HepG2 (cell line): ENCODE data around the gene TNFRSF18. TPM values are rescaled to one million over a fixed set of nuclear protein-coding genes. Genes with fewer than 3 reads are reported as not detected.
A peak's percentile ranks its signal among the peaks of the same experiment; 100 is the strongest.

Experiments used
- BCL6 ChIP-seq: IDR thresholded peaks from 2 replicates; pipeline ENCODE4 v1.6.1; 2016; ENCODE audit warnings: missing genetic modification reagents, missing compliant biosample characterization
- CBX1 ChIP-seq: IDR thresholded peaks from one replicate; pipeline ENCODE4 v1.6.1; 2016; ENCODE audit warnings: antibody characterized with exemption, low read depth
- CCDC6 ChIP-seq: sonication (generic); formaldehyde crosslinking; IDR thresholded peaks from 2 replicates; pipeline ENCODE4 v1.8.1; 2022; ENCODE audit warnings: mild to moderate bottlenecking, missing genetic modification reagents, moderate library complexity
- HOMEZ ChIP-seq: IDR thresholded peaks from 2 replicates; pipeline ENCODE4 v1.6.1; 2016; ENCODE audit warnings: low read depth
- IRF1 ChIP-seq: sonication (generic); formaldehyde crosslinking; IDR thresholded peaks from 2 replicates; pipeline ENCODE4 v1.4.0; 2020; ENCODE audit warnings: low read depth, mild to moderate bottlenecking, missing genetic modification reagents
- ISL2 ChIP-seq: sonication (generic); formaldehyde crosslinking; IDR thresholded peaks from 2 replicates; pipeline ENCODE4 v1.5.0; 2020; ENCODE audit warnings: missing genetic modification reagents
- MYPOP ChIP-seq: sonication (generic); formaldehyde crosslinking; IDR thresholded peaks from 2 replicates; pipeline ENCODE4 v1.8.1; 2023; ENCODE audit warnings: mild to moderate bottlenecking, moderate library complexity, missing genetic modification reagents
- PHB2 ChIP-seq: fragments of 450-650 bp; IDR thresholded peaks from 2 replicates; pipeline ENCODE4 v1.6.1; 2018; ENCODE audit not compliant: partially characterized antibody
- PPARG ChIP-seq: conservative IDR thresholded peaks from 2 replicates; pipeline ENCODE4 v1.6.1; 2016; ENCODE audit warnings: missing biosample characterization, missing genetic modification reagents
- SMC3 ChIP-seq: IDR thresholded peaks from 2 replicates; pipeline ENCODE4 v1.6.1; 2011; ENCODE audit warnings: low read length, improper control_type of control experiment
- SNAPC2 ChIP-seq: sonication (generic); formaldehyde crosslinking; IDR thresholded peaks from 2 replicates; pipeline ENCODE4 v1.8.1; 2022; ENCODE audit warnings: mild to moderate bottlenecking, missing genetic modification reagents
- SOX6 ChIP-seq, 2 experiments: fragments of 450-650 bp in 1 of 2; sonication (generic) in 1 of 2; formaldehyde crosslinking in 1 of 2; IDR thresholded peaks; 2 replicates each; pipeline versions ENCODE4 v1.4.0 to v1.6.1; 2017 to 2020; ENCODE audit warnings: antibody characterized with exemption in 1 of 2, mild to moderate bottlenecking in 1 of 2, missing genetic modification reagents in 1 of 2
- TBL1XR1 ChIP-seq: fragments of 150-350 bp; IDR thresholded peaks from 2 replicates; pipeline ENCODE4 v1.6.1; 2014; ENCODE audit warnings: borderline replicate concordance, low read length; ENCODE audit not compliant: partially characterized antibody
- TCF7 ChIP-seq: sonication (generic); IDR thresholded peaks from 2 replicates; pipeline ENCODE4 v1.6.1; 2016; ENCODE audit warnings: antibody characterized with exemption, low read depth
- ZBTB43 ChIP-seq: sonication (generic); formaldehyde crosslinking; conservative IDR thresholded peaks from 2 replicates; pipeline ENCODE4 v1.4.0; 2020; ENCODE audit warnings: missing genetic modification reagents
- ZFYVE20 ChIP-seq: sonication (generic); formaldehyde crosslinking; IDR thresholded peaks from 2 replicates; pipeline ENCODE4 v1.8.0; 2023; ENCODE audit warnings: low read depth, mild to moderate bottlenecking, moderate library complexity, missing genetic modification reagents, borderline replicate concordance
- ZNF234 ChIP-seq: sonication (generic); formaldehyde crosslinking; conservative IDR thresholded peaks from 2 replicates; pipeline ENCODE4 v1.5.1; 2020; ENCODE audit warnings: mild to moderate bottlenecking, missing genetic modification reagents
- ZNF337 ChIP-seq: sonication (generic); formaldehyde crosslinking; IDR thresholded peaks from 2 replicates; pipeline ENCODE4 v1.5.1; 2020; ENCODE audit warnings: missing genetic modification reagents, low read depth, mild to moderate bottlenecking, borderline replicate concordance
- ZNF605 ChIP-seq: sonication (generic); formaldehyde crosslinking; IDR thresholded peaks from 2 replicates; pipeline ENCODE4 v1.8.0; 2022; ENCODE audit warnings: mild to moderate bottlenecking, missing genetic modification reagents
- ZNF619 ChIP-seq: sonication (generic); formaldehyde crosslinking; IDR thresholded peaks from 2 replicates; pipeline ENCODE4 v1.4.0; 2020; ENCODE audit warnings: mild to moderate bottlenecking, missing genetic modification reagents
- ZNF639 ChIP-seq: conservative IDR thresholded peaks from 2 replicates; pipeline ENCODE4 v1.6.1; 2018; ENCODE audit warnings: missing genetic modification reagents
- ZNF775 ChIP-seq: sonication (generic); formaldehyde crosslinking; IDR thresholded peaks from 2 replicates; pipeline ENCODE4 v1.4.0; 2020; ENCODE audit warnings: missing genetic modification reagents, mild to moderate bottlenecking, moderate library complexity, borderline replicate concordance
- polyA plus RNA-seq, 8 experiments: library from polyadenylated mRNA; depleted of rRNA in 3 of 8; stranded (reverse) in 7 of 8; unstranded in 1 of 8; fragments of >200 nt; fragmentation: Illumina TruSeq in 4 of 8; extraction: Trizol in 4 of 8; gene quantifications; 2 replicates each; pipeline versions ENCODE4 v1.2.1 to v1.2.3, GENCODE V29; 2011 to 2016; ENCODE audit warnings: low read depth in 4 of 8, missing spikeins in 1 of 8, mixed read lengths in 1 of 8; ENCODE audit not compliant: insufficient read depth in 1 of 8
- total RNA-seq, 5 experiments: library from RNA; depleted of rRNA; stranded (reverse); fragments of >200 nt; fragmentation: Illumina TruSeq; extraction: Trizol; gene quantifications; 2 replicates each; pipeline ENCODE4 v1.2.3, GENCODE V29; 2016; ENCODE audit warnings: low read depth in 1 of 5

TNFRSF18 gene
- total and polyA plus RNA-seq, 2 of the 13 experiments (the other 11 are each of a cell fraction or from before 2014, with no cell fraction given) = not detected

GRCh38 chr1:1230656-1231399 lies 24.4 kb upstream of the TNFRSF18 start (continued):
- no peak for TF ChIP-seq SOX6 (IDR thresholded peaks at IDR 0.05)
- no peak for TF ChIP-seq SOX6 (CRISPR knock-in tag; IDR thresholded peaks at IDR 0.05)
- TF ChIP-seq ZNF639 = no peak
- peak; percentile 43; the same call in 1 of the 2 replicates for TF ChIP-seq ZNF605 (CRISPR knock-in tag)
- TF ChIP-seq ZNF619 (CRISPR knock-in tag) = no peak
- TF ChIP-seq ZFYVE20 = no peak
- TF ChIP-seq ZNF775 (CRISPR knock-in tag) = peak; percentile 79; the same call in 1 of the 2 replicates
- TF ChIP-seq TBL1XR1 = no peak
- TF ChIP-seq SMC3 = peak; percentile 16; the same call in 1 of the 2 replicates
- no peak for TF ChIP-seq BCL6 (CRISPR knock-in tag)
- TF ChIP-seq ZBTB43 (CRISPR knock-in tag) = peak; percentile 57; the same call in 1 of the 2 replicates
- TF ChIP-seq HOMEZ (CRISPR knock-in tag) = no peak
- TF ChIP-seq ZNF337 = no peak
- no peak for TF ChIP-seq IRF1 (CRISPR knock-in tag)
- TF ChIP-seq PPARG = no peak
- TF ChIP-seq CCDC6 (CRISPR knock-in tag) = no peak
- no peak for TF ChIP-seq SNAPC2
- TF ChIP-seq CBX1 = no peak
- no peak for TF ChIP-seq TCF7
- no peak for TF ChIP-seq MYPOP (CRISPR knock-in tag)
- peak; percentile 33; the same call in 1 of the 2 replicates for TF ChIP-seq ISL2 (CRISPR knock-in tag)
- TF ChIP-seq ZNF234 = no peak
- no peak for TF ChIP-seq PHB2
